Cardiac muscle cell (in vitro differentiated cells and primary cell): ENCODE data around the gene SLC5A1. TPM values are rescaled to one million over a fixed set of nuclear protein-coding genes. Genes with fewer than 3 reads are reported as not detected.

Experiments
- DNase-seq, 2 donors: peaks; one replicate each; pipeline versions ENCODE4 v3.0.0 to v3.0.0-alpha.2; 2010 to 2017; ENCODE audit warnings: low read depth in 1 of 2, low spot score in 1 of 2
- H3K27ac ChIP-seq: fragments of 200-600 bp; sonication (generic); 2 replicates; pipeline ENCODE4 v1.5.1; 2016
- H3K27me3 ChIP-seq: fragments of 200-600 bp; sonication (generic); 2 replicates; pipeline ENCODE4 v1.6.0; 2016; ENCODE audit warnings: control low read depth
- H3K36me3 ChIP-seq: fragments of 200-600 bp; sonication (generic); 2 replicates; pipeline ENCODE4 v1.5.1; 2016; ENCODE audit warnings: control low read depth
- H3K4me1 ChIP-seq: fragments of 200-600 bp; sonication (generic); 2 replicates; pipeline ENCODE4 v1.8.1; 2017; ENCODE audit warnings: low read depth, mild to moderate bottlenecking, mixed run types
- H3K4me3 ChIP-seq: fragments of 200-600 bp; sonication (generic); 2 replicates; pipeline ENCODE4 v1.5.1; 2016; ENCODE audit warnings: mild to moderate bottlenecking
- H3K9me3 ChIP-seq: fragments of 200-600 bp; sonication (generic); 2 replicates; pipeline ENCODE4 v1.5.1; 2017; ENCODE audit warnings: low read depth, mild to moderate bottlenecking, control low read depth
- polyA plus RNA-seq: library from polyadenylated mRNA; unstranded; fragments of >200 nt; fragmentation: Nextera tagmentation; extraction: Ambion mirVana; gene quantifications from 2 replicates; pipeline ENCODE4 v1.2.1, GENCODE V29; 2016
- total RNA-seq: library from RNA; depleted of rRNA; stranded (reverse); fragments of >200 nt; gene quantifications from 2 replicates; pipeline ENCODE4 v1.2.3, GENCODE V29; 2016
- TF ChIP-seq, protein P1 (sequence below): IDR thresholded peaks from 2 replicates; pipeline ENCODE4 v1.5.1; 2012; ENCODE audit warnings: low read depth, mild to moderate bottlenecking, low read length

The SLC5A1 gene
- total and polyA plus RNA-seq, 2 experiments from 2014 or later: 0.45 to 0.76 TPM

GRCh38 chr22:32058656-32059260 lies 15.7 kb downstream of the SLC5A1 start:
- no peaks in the 10 kb centered on the region for H3K36me3 ChIP-seq

GRCh38 chr22:32059426-32059825 lies 16.4 kb downstream of the SLC5A1 start:
- Histone ChIP-seq H3K36me3 (no peaks in the 10 kb centered on the region), H3K27me3 (no peaks in the 10 kb centered on the region), H3K4me1 (peaks cover 14% of the 10 kb centered on the region), H3K9me3 (no peaks in the 10 kb centered on the region), H3K4me3 (no peak overlapping the region), H3K27ac (peak overlapping the region; percentile 95)
- no peak for DNase-seq
- TF ChIP-seq, protein P1, sequence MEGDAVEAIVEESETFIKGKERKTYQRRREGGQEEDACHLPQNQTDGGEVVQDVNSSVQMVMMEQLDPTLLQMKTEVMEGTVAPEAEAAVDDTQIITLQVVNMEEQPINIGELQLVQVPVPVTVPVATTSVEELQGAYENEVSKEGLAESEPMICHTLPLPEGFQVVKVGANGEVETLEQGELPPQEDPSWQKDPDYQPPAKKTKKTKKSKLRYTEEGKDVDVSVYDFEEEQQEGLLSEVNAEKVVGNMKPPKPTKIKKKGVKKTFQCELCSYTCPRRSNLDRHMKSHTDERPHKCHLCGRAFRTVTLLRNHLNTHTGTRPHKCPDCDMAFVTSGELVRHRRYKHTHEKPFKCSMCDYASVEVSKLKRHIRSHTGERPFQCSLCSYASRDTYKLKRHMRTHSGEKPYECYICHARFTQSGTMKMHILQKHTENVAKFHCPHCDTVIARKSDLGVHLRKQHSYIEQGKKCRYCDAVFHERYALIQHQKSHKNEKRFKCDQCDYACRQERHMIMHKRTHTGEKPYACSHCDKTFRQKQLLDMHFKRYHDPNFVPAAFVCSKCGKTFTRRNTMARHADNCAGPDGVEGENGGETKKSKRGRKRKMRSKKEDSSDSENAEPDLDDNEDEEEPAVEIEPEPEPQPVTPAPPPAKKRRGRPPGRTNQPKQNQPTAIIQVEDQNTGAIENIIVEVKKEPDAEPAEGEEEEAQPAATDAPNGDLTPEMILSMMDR: no peak

More at GRCh38 chr22:32058656-32059260, 15.7 kb downstream of the SLC5A1 start:
- peaks cover 14% of the 10 kb centered on the region for H3K4me1 ChIP-seq
- H3K27me3 ChIP-seq: no peaks in the 10 kb centered on the region
- no peaks in the 10 kb centered on the region for H3K9me3 ChIP-seq
- TF ChIP-seq, protein P1: no peak
- DNase-seq: peak; percentile 37 to 90
- no peak overlapping the region for H3K4me3 ChIP-seq
- peak overlapping the region; percentile 95 for H3K27ac ChIP-seq

DNA sequence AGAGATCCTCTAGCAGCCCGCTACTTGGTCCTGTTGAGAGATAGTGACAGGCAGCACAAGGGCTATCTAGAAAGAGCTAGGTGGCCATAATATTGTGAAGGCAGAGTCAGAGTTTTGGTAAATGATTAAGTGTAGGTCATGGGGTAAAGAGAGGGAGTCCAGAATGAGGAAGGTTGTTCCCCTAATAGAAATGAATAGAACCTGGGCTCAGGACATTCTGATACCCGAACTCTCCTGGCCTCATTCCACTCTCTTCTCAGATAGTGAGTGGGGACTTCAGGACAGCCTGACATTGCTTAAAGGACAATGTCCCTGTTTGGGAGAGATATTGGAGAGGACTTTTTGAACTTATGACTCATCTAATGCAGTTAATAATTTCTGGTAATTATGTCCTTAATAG lies 20.6 kb downstream of the SLC5A1 start:
- TF ChIP-seq, protein P1: no peak

DNA sequence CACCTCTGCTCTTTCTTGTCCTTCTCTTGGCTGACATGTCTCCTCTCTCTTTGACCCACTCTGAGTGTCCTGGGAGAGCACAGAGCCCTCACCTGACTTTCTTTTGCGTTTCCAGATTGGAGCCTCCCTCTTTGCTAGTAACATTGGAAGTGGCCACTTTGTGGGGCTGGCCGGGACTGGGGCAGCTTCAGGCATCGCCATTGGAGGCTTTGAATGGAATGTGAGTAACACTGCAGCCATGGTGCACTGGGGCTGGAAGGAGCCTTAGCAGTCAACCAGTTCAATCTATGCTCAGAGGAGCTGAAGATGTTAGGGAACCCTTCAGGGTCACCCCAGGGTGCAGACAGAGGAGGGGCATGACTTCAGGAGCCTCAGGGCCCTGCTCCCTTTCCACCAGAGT lies 23.8 kb downstream of the SLC5A1 start:
- Histone ChIP-seq H3K4me3 (no peak overlapping the region), H3K9me3 (no peaks in the 10 kb centered on the region), H3K36me3 (no peaks in the 10 kb centered on the region), H3K27me3 (no peaks in the 10 kb centered on the region), H3K4me1 (no peaks in the 10 kb centered on the region), H3K27ac (no peak overlapping the region)
- peak in 1 of 2 donors; percentile 9 for DNase-seq
- TF ChIP-seq, protein P1: no peak

More for the DNA sequence above, 20.6 kb downstream of the SLC5A1 start:
- Histone ChIP-seq H3K4me1 (peaks cover 7% of the 10 kb centered on the region), H3K27me3 (no peaks in the 10 kb centered on the region), H3K27ac (no peak overlapping the region), H3K9me3 (no peaks in the 10 kb centered on the region), H3K36me3 (no peaks in the 10 kb centered on the region), H3K4me3 (no peak overlapping the region)
- DNase-seq: no peak

DNA sequence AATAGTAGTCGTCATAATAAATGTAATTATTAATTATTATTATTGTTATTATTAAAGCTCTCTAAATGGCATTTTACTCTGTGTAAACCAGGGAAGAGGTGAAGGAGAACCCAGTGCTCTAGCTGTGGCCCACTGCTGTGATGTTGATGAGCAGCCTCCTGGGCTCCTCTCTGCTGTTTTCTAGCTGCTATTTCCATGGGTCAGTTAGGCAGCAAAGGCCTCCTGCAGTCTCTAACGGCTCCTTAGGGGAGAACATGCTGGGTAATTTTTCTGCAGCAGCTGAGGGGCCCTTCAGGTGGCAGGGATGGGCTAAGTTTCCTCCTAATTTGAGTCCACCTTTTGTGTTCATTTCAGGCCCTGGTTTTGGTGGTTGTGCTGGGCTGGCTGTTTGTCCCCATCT lies 24.6 kb downstream of the SLC5A1 start:
- TF ChIP-seq, protein P1: no peak
- Histone ChIP-seq H3K4me3 (no peak overlapping the region), H3K36me3 (no peaks in the 10 kb centered on the region), H3K27me3 (no peaks in the 10 kb centered on the region), H3K4me1 (no peaks in the 10 kb centered on the region), H3K27ac (no peak overlapping the region), H3K9me3 (no peaks in the 10 kb centered on the region)
- no peak for DNase-seq
